Measurements from ENCODE around the gene RHBDD2.
"Not testable (repeated sequence)": the region's sequence is repeated elsewhere in the genome, so short reads cannot be mapped to it uniquely, and the experiment has no call there.

Gene RHBDD2

GRCh38 chr7:75887669-75888369 lies 9.0 kb downstream of the RHBDD2 start:
- H3K4me3 ChIP-seq (ENCODE audit: low read depth, low read length): no peak overlapping the region
- ChIA-PET CTCF (no interaction called here), POLR2A (no interaction called here)
- TF ChIP-seq CTCF (IDR thresholded peaks at IDR 0.05; ENCODE audit: insufficient read depth, low read length, missing control alignments): no peak
- no peak for DNase-seq (ENCODE audit: low read depth, low spot score)

DNA sequence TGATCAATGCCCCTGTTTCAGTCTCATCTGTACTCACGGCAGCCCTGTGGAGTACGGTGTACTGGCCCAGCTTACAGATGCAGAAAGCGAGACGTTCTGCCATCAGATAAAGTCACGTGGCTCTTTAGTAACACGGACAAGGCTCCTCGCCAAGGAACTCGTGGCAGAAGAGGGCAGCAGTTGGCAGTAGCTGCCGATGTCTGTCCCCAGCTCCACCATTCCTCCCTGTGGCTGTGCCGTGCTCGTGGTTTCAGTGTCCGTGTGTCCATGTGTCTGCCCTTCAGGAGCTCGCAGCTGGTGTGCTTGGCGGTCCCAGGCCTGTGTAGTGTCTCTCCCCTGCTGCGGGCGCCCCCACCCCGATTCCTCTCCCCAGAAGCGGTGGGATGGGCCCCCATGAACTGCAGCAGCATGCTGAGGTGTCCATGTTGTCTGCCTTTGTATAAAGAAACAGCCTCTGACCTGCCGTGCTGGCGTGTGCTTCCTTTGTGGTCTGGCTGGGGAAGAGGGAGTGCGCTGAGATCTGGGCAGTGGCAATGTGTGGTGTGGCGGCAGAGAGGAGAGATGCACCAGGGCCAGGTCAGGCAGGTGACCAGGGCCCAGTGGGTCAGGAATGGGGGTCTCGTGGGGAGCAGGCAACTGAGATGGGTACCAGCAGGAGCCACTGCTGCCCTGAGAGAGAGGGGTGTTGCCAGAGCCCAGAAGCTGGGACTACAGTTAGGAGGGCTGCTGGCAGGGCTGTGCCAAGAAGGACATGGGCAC lies 9.8 kb downstream of the RHBDD2 start:
- POLR2A ChIA-PET: no interaction called here

DNA sequence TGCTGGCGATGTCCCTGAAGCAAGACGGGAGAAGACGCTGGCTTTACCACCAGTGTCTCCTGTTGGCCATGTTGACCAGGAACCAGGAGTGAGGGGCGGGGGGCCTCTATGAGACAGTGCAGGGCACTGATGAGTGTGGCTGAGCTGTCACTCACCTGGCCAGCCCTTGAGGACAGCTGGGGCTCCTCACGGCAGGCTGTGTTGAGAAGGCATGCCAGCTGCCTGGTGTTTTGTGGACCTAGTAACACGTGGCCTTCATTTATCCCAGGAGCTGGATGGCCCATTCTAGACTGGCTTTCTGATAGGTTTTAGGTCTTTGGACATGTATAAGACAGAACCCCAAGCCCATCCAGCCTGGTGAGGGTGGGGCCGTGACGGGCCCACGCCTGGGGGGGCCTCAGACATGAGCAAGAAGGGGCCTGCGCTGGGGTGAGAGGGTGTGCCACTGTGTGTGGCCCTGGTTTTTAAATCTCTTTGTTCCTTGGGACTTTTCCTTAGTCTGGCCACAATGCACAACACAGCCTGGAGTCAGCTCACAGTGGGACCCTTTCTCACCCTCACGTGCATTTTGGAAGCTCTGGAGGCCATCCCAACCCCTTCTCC lies 10.5 kb downstream of the RHBDD2 start:
- ChIA-PET CTCF (interaction anchor here (1.0 kb wide), 1 partner anchor 131 kb away, joined by 3 read pairs; no protein-coding TSS in a partner anchor), POLR2A (no interaction called here)
- H3K4me3 ChIP-seq (ENCODE audit: low read depth, low read length): no peak overlapping the region
- no peak for TF ChIP-seq CTCF (IDR thresholded peaks at IDR 0.05; ENCODE audit: insufficient read depth, low read length, missing control alignments)
- DNase-seq (ENCODE audit: low read depth, low spot score): no peak

More for the DNA sequence above, 9.8 kb downstream of the RHBDD2 start:
- no peak for TF ChIP-seq CTCF (IDR thresholded peaks at IDR 0.05; ENCODE audit: insufficient read depth, low read length, missing control alignments)
- H3K4me3 ChIP-seq (ENCODE audit: low read depth, low read length): no peak overlapping the region
- CTCF ChIA-PET: interaction anchor here (1.0 kb wide), 1 partner anchor 131 kb away, joined by 3 read pairs; no protein-coding TSS in a partner anchor
- no peak for DNase-seq (ENCODE audit: low read depth, low spot score)

DNA sequence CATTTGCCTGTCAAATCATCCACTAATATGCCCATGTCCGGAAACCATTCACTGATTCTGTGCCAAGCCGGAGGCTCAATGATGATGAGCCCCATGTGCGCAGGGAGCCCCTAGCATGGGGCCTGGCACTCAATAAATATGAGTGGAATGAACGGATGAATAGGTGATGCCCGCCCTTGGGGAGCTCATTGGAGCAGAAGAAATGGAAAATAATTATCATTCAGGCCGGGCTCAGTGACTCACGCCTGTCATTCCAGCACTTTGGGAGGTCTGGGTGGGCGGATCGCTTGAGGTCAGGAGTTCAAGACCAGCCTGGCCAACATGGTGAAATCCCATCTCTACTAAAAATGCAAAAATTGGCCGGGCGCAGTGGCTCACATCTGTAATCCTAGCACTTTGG lies 11.0 kb downstream of the RHBDD2 start:
- H3K4me3 ChIP-seq (ENCODE audit: low read depth, low read length): no peak overlapping the region
- ChIA-PET POLR2A (interaction anchor here (1.2 kb wide), 1 partner anchor 130 kb away, joined by 5 read pairs; no protein-coding TSS in a partner anchor), CTCF (interaction anchor here (1.0 kb wide), 1 partner anchor 130 kb away, joined by 3 read pairs; no protein-coding TSS in a partner anchor)
- no peak for DNase-seq (ENCODE audit: low read depth, low spot score)
- no peak for TF ChIP-seq CTCF (IDR thresholded peaks at IDR 0.05; ENCODE audit: insufficient read depth, low read length, missing control alignments)

- CTCF ChIA-PET: interaction anchor here (2.7 kb wide), 1 partner anchor 129 kb away, joined by 6 read pairs; no protein-coding TSS in a partner anchor
- POLR2A ChIA-PET; H3K4me3 ChIP-seq (ENCODE audit: low read depth, low read length); DNase-seq (ENCODE audit: low read depth, low spot score): not testable (repeated sequence)
Observed at GRCh38 chr7:75891237-75891636, 12.4 kb downstream of the RHBDD2 start.

DNA sequence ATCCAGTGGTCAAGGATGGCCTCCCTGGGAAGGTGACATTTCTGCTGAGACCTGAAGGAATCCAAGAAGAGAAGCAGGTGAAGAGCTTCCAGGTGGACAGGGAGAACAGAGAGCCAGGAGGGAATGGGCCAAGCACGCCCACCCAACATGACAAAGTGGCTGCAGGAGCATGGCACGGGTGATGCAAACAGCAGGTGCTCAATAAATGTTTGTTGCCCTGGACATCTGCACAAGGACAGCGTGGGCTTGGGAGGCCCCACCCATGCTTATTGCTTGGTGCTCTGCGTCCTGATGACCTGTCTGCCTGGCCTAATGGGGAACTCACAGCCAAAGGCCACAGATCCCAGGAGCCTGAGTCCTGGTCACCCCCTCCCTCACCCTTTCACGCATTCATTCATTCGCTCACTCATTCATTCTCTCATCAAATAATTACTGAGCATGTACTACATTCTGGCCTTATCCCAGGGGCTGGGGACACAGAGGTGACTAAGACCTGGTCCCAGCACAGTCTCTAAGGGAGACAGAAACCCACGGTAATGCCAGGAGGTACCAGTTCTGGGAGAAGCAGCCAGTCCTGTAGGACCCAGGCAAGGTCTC lies 13.1 kb downstream of the RHBDD2 start:
- POLR2A ChIA-PET: no interaction called here
- no peak overlapping the region for H3K4me3 ChIP-seq (ENCODE audit: low read depth, low read length)
- CTCF ChIA-PET: interaction anchor here (2.7 kb wide), 1 partner anchor 128 kb away, joined by 6 read pairs; no protein-coding TSS in a partner anchor
- DNase-seq (ENCODE audit: low read depth, low spot score): no peak
- TF ChIP-seq CTCF (IDR thresholded peaks at IDR 0.05; ENCODE audit: insufficient read depth, low read length, missing control alignments): no peak
